Measurements from ENCODE around the gene PDLIM1.
A peak's percentile ranks its signal among the peaks of the same experiment; 100 is the strongest.

Gene PDLIM1

GRCh38 chr10:95312257-95312656 lies 21.5 kb upstream of the PDLIM1 start:
- no peak for DNase-seq
- H3K27ac ChIP-seq (ENCODE audit: low read depth, low read length) = peak overlapping the region; percentile 32
- no peak overlapping the region for H2AK5ac ChIP-seq (ENCODE audit: low read length)
- no peak overlapping the region for H2BK15ac ChIP-seq (replicated peaks; ENCODE audit: low read depth)
- peaks cover 33% of the 10 kb centered on the region for H3K4me1 ChIP-seq (ENCODE audit: control insufficient read depth, low read depth, low read length)
- H4K5ac ChIP-seq (ENCODE audit: low read length) = no peak overlapping the region
- H2BK120ac ChIP-seq (ENCODE audit: low read depth, low read length) = no peak overlapping the region
- H3K4ac ChIP-seq (ENCODE audit: low read depth, low read length) = no peak overlapping the region
- no peak overlapping the region for H3K4me2 ChIP-seq (ENCODE audit: low read length)
- H3K18ac ChIP-seq (ENCODE audit: low read length) = no peak overlapping the region
- H3K56ac ChIP-seq (ENCODE audit: low read length) = no peak overlapping the region
- H3K23ac ChIP-seq (ENCODE audit: low read length) = no peak overlapping the region
- WGBS (ENCODE audit: extremely low coverage, insufficient coverage, low lambda C conversion rate) = no CpG with 5 or more reads among the region's 6 CpGs
- H3K27me3 ChIP-seq (ENCODE audit: insufficient read depth, low read length, poor library complexity) = no peaks in the 10 kb centered on the region
- H2BK5ac ChIP-seq (ENCODE audit: low read length) = no peak overlapping the region
- no peaks in the 10 kb centered on the region for H3K79me1 ChIP-seq (ENCODE audit: low read length)
- H3K9ac ChIP-seq (ENCODE audit: low read length) = no peak overlapping the region
- no peaks in the 10 kb centered on the region for H3K79me2 ChIP-seq (ENCODE audit: control insufficient read depth, insufficient read depth, low read length)
- H3K36me3 ChIP-seq (ENCODE audit: control insufficient read depth, insufficient read depth, low read length) = no peaks in the 10 kb centered on the region
- H4K8ac ChIP-seq (ENCODE audit: low read depth, low read length) = no peak overlapping the region
- H3K4me3 ChIP-seq (ENCODE audit: low read length) = no peak overlapping the region

DNA sequence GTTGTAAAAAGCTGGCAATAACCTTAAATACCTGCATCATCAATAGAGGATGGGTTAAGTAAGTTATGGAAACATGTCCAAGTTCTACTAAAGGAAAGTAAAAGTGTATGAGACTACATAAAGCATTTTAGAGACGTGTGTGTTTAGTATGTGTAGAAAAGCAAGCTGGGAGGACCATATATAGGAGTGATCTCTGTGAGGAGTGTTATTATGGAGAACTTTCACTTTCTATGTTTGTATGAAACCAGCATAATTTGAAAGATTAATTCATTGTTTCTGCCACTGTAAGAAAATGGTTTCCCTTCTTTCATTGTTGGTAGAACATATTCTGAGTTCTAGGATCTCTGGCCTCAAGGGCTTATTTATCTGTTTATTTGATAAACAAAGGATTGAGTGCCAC lies 19.2 kb upstream of the PDLIM1 start:
- Histone ChIP-seq H3K4me1 (ENCODE audit: control insufficient read depth, low read depth, low read length) (peaks cover 30% of the 10 kb centered on the region), H3K9ac (ENCODE audit: low read length) (no peak overlapping the region), H4K8ac (ENCODE audit: low read depth, low read length) (no peak overlapping the region), H4K5ac (ENCODE audit: low read length) (no peak overlapping the region), H3K79me1 (ENCODE audit: low read length) (no peaks in the 10 kb centered on the region), H3K56ac (ENCODE audit: low read length) (no peak overlapping the region), H3K18ac (ENCODE audit: low read length) (no peak overlapping the region), H3K4me3 (ENCODE audit: low read length) (no peak overlapping the region), H3K36me3 (ENCODE audit: control insufficient read depth, insufficient read depth, low read length) (no peaks in the 10 kb centered on the region), H3K27ac (ENCODE audit: low read depth, low read length) (no peak overlapping the region), H3K4ac (ENCODE audit: low read depth, low read length) (no peak overlapping the region), H3K79me2 (ENCODE audit: control insufficient read depth, insufficient read depth, low read length) (no peaks in the 10 kb centered on the region), H2AK5ac (ENCODE audit: low read length) (no peak overlapping the region), H2BK5ac (ENCODE audit: low read length) (no peak overlapping the region), H2BK15ac (replicated peaks; ENCODE audit: low read depth) (no peak overlapping the region), H3K27me3 (ENCODE audit: insufficient read depth, low read length, poor library complexity) (no peaks in the 10 kb centered on the region), H3K23ac (ENCODE audit: low read length) (no peak overlapping the region), H3K4me2 (ENCODE audit: low read length) (no peak overlapping the region), H2BK120ac (ENCODE audit: low read depth, low read length) (no peak overlapping the region)
- DNase-seq = no peak
- WGBS (ENCODE audit: extremely low coverage, insufficient coverage, low lambda C conversion rate) = 100% methylated on average over 1 of the region's 1 CpG

- no peak overlapping the region for H3K9ac ChIP-seq (ENCODE audit: low read length)
- no peaks in the 10 kb centered on the region for H3K27me3 ChIP-seq (ENCODE audit: insufficient read depth, low read length, poor library complexity)
- DNase-seq = peak; percentile 83
- H3K23ac ChIP-seq (ENCODE audit: low read length) = no peak overlapping the region
- no peak overlapping the region for H2AK5ac ChIP-seq (ENCODE audit: low read length)
- no peak overlapping the region for H2BK120ac ChIP-seq (ENCODE audit: low read depth, low read length)
- H2BK15ac ChIP-seq (replicated peaks; ENCODE audit: low read depth) = no peak overlapping the region
- H3K56ac ChIP-seq (ENCODE audit: low read length) = peak overlapping the region; percentile 69
- peak overlapping the region; percentile 94 for H3K18ac ChIP-seq (ENCODE audit: low read length)
- peaks cover 28% of the 10 kb centered on the region for H3K4me1 ChIP-seq (ENCODE audit: control insufficient read depth, low read depth, low read length)
- H3K27ac ChIP-seq (ENCODE audit: low read depth, low read length) = peak overlapping the region; percentile 78
- H3K4me2 ChIP-seq (ENCODE audit: low read length) = no peak overlapping the region
- H2BK5ac ChIP-seq (ENCODE audit: low read length) = peak overlapping the region; percentile 29
- H3K79me2 ChIP-seq (ENCODE audit: control insufficient read depth, insufficient read depth, low read length) = no peaks in the 10 kb centered on the region
- H4K8ac ChIP-seq (ENCODE audit: low read depth, low read length) = no peak overlapping the region
- no peak overlapping the region for H4K5ac ChIP-seq (ENCODE audit: low read length)
- H3K4ac ChIP-seq (ENCODE audit: low read depth, low read length) = peak overlapping the region; percentile 56
- no peaks in the 10 kb centered on the region for H3K79me1 ChIP-seq (ENCODE audit: low read length)
- H3K36me3 ChIP-seq (ENCODE audit: control insufficient read depth, insufficient read depth, low read length) = no peaks in the 10 kb centered on the region
- WGBS (ENCODE audit: extremely low coverage, insufficient coverage, low lambda C conversion rate) = no CpG with 5 or more reads among the region's 8 CpGs
- no peak overlapping the region for H3K4me3 ChIP-seq (ENCODE audit: low read length)
Measured at GRCh38 chr10:95308389-95309302, 17.8 kb upstream of the PDLIM1 start.

DNA sequence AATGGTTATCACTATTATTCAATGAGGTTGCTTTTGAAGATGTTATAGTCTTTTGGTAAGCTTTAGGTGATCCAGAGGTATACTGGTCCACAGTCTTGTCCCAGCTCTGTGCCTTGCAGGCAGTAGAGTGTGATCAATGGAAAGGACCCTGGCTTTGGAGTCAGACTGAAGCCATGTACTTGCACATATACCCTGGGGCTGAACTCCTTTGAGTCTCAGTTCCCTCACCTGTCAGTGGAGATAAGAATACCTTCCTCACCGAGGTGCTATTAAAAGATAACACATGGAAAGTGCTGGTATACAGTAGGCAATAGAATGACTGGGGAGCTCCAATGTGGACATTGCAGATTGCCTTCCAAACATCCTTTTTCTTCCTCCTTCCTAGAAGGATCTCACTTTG lies 16.0 kb upstream of the PDLIM1 start:
- Histone ChIP-seq H3K56ac (ENCODE audit: low read length) (no peak overlapping the region), H4K5ac (ENCODE audit: low read length) (no peak overlapping the region), H3K36me3 (ENCODE audit: control insufficient read depth, insufficient read depth, low read length) (no peaks in the 10 kb centered on the region), H3K4me3 (ENCODE audit: low read length) (no peak overlapping the region), H3K18ac (ENCODE audit: low read length) (peak overlapping the region; percentile 80), H2BK120ac (ENCODE audit: low read depth, low read length) (peak overlapping the region; percentile 6), H3K23ac (ENCODE audit: low read length) (no peak overlapping the region), H3K4ac (ENCODE audit: low read depth, low read length) (no peak overlapping the region), H2AK5ac (ENCODE audit: low read length) (no peak overlapping the region), H2BK15ac (replicated peaks; ENCODE audit: low read depth) (no peak overlapping the region), H3K4me2 (ENCODE audit: low read length) (no peak overlapping the region), H3K27me3 (ENCODE audit: insufficient read depth, low read length, poor library complexity) (no peaks in the 10 kb centered on the region), H3K79me2 (ENCODE audit: control insufficient read depth, insufficient read depth, low read length) (no peaks in the 10 kb centered on the region), H3K4me1 (ENCODE audit: control insufficient read depth, low read depth, low read length) (peaks cover 19% of the 10 kb centered on the region), H3K79me1 (ENCODE audit: low read length) (no peaks in the 10 kb centered on the region), H3K9ac (ENCODE audit: low read length) (no peak overlapping the region), H3K27ac (ENCODE audit: low read depth, low read length) (no peak overlapping the region), H2BK5ac (ENCODE audit: low read length) (no peak overlapping the region), H4K8ac (ENCODE audit: low read depth, low read length) (no peak overlapping the region)
- no peak for DNase-seq
- no CpG with 5 or more reads among the region's 1 CpG for WGBS (ENCODE audit: extremely low coverage, insufficient coverage, low lambda C conversion rate)

GRCh38 chr10:95306318-95306650 lies 15.5 kb upstream of the PDLIM1 start:
- peak overlapping the region; percentile 25 for H3K27ac ChIP-seq (ENCODE audit: low read depth, low read length)
- no peaks in the 10 kb centered on the region for H3K79me1 ChIP-seq (ENCODE audit: low read length)
- no peaks in the 10 kb centered on the region for H3K79me2 ChIP-seq (ENCODE audit: control insufficient read depth, insufficient read depth, low read length)
- no peak overlapping the region for H3K9ac ChIP-seq (ENCODE audit: low read length)
- H3K4ac ChIP-seq (ENCODE audit: low read depth, low read length) = no peak overlapping the region
- no peaks in the 10 kb centered on the region for H3K27me3 ChIP-seq (ENCODE audit: insufficient read depth, low read length, poor library complexity)
- no peaks in the 10 kb centered on the region for H3K36me3 ChIP-seq (ENCODE audit: control insufficient read depth, insufficient read depth, low read length)
- peaks cover 19% of the 10 kb centered on the region for H3K4me1 ChIP-seq (ENCODE audit: control insufficient read depth, low read depth, low read length)
- no peak overlapping the region for H4K5ac ChIP-seq (ENCODE audit: low read length)
- H2BK15ac ChIP-seq (replicated peaks; ENCODE audit: low read depth) = no peak overlapping the region
- no peak overlapping the region for H3K18ac ChIP-seq (ENCODE audit: low read length)
- no peak overlapping the region for H4K8ac ChIP-seq (ENCODE audit: low read depth, low read length)
- DNase-seq = no peak
- no peak overlapping the region for H2AK5ac ChIP-seq (ENCODE audit: low read length)
- H2BK120ac ChIP-seq (ENCODE audit: low read depth, low read length) = no peak overlapping the region
- no peak overlapping the region for H3K23ac ChIP-seq (ENCODE audit: low read length)
- no peak overlapping the region for H3K4me3 ChIP-seq (ENCODE audit: low read length)
- no peak overlapping the region for H2BK5ac ChIP-seq (ENCODE audit: low read length)
- no peak overlapping the region for H3K4me2 ChIP-seq (ENCODE audit: low read length)
- WGBS (ENCODE audit: extremely low coverage, insufficient coverage, low lambda C conversion rate) = no CpG with 5 or more reads among the region's 3 CpGs
- H3K56ac ChIP-seq (ENCODE audit: low read length) = no peak overlapping the region
